Astrocyte of the hippocampus (primary cell): Measurements from ENCODE around the gene FAM200A.
"Not testable (repeated sequence)": the region's sequence is repeated elsewhere in the genome, so short reads cannot be mapped to it uniquely, and the experiment has no call there.

Source experiments
- DNase-seq: peaks from one replicate; pipeline ENCODE4 v3.0.0; 2011; ENCODE audit warnings: low read depth, low spot score

FAM200A gene

GRCh38 chr7:99504281-99504602 lies 47.7 kb downstream of the FAM200A start:
- no peak for DNase-seq

GRCh38 chr7:99501236-99501635 lies 50.7 kb downstream of the FAM200A start:
- DNase-seq = not testable (repeated sequence)

GRCh38 chr7:99500637-99501009 lies 51.3 kb downstream of the FAM200A start:
- no peak for DNase-seq

- peak; percentile 96 for DNase-seq
These were observed 51.9 kb downstream of the FAM200A start, which contains the start of gene ZNF394 for GRCh38 chr7:99499721-99500636. Gene ZNF394, minus strand, starts transcription at chr7:99500281. Its CDS starts 188 bp downstream, at chr7:99500093.

GRCh38 chr7:99499371-99499720 lies 52.6 kb downstream of the FAM200A start:
- DNase-seq = no peak

GRCh38 chr7:99498546-99498944 lies 53.4 kb downstream of the FAM200A start:
- no peak for DNase-seq

- DNase-seq = no peak
These were observed 54.0 kb downstream of the FAM200A start for GRCh38 chr7:99497766-99498545.
